ENCODE data around the gene EHMT1. TPM values are rescaled to one million over a fixed set of nuclear protein-coding genes. Genes with fewer than 3 reads are reported as not detected.
A peak's percentile ranks its signal among the peaks of the same experiment; 100 is the strongest.

EHMT1 gene
- total and polyA plus RNA-seq, 10 of the 15 experiments (the other 5 are each of a cell fraction or from before 2014, with no cell fraction given): 2.9 to 100 (median 48.1) TPM

GRCh38 chr9:137621131-137621757 lies 2.4 kb downstream of the EHMT1 start:
- peak; percentile 26; the same call in 2 of the 3 replicates for ATAC-seq
- H3K36me3 ChIP-seq (ENCODE audit: control insufficient read depth in 2 of 2, insufficient read depth in 2 of 2, low read length in 1 of 2): no peaks in the 10 kb centered on the region
- no peak overlapping the region; the same call in 1 of the 2 replicates for H3K9ac ChIP-seq (ENCODE audit: control insufficient read depth, insufficient read depth, low read length)
- CTCF ChIA-PET: interaction anchor here (0.6 to 1.2 kb wide), 4 partner anchors 27 to 44 kb away, joined by 3 read pairs; no protein-coding TSS in a partner anchor
- H3K4me1 ChIP-seq (ENCODE audit: control insufficient read depth, insufficient read depth, low read length): peaks cover 21% of the 10 kb centered on the region
- no TSS peak for BruUV-seq (replicated peaks)
- H3K27me3 ChIP-seq (replicated peaks in 1 of 2; ENCODE audit: control insufficient read depth in 2 of 2, insufficient read depth in 2 of 2, low read length in 1 of 2): no peaks in the 10 kb centered on the region
- H4K20me1 ChIP-seq (ENCODE audit: control insufficient read depth, insufficient read depth): no peaks in the 10 kb centered on the region
- in situ Hi-C loops (cut with MboI) (no loop called here), intact Hi-C loops (cut with micrococcal nuclease; ENCODE audit: unreplicated experiment) (no loop called here)
- H3K9me3 ChIP-seq (replicated peaks; ENCODE audit: control insufficient read depth, insufficient read depth, low read length): no peaks in the 10 kb centered on the region; the same call in 2 of the 3 replicates
- 50% methylated on average over 6 of the region's 6 CpGs for WGBS (ENCODE audit: insufficient coverage, insufficient replicate concordance, low lambda C conversion rate, missing lambda C conversion rate)
- no peak overlapping the region for H2AFZ ChIP-seq (ENCODE audit: control insufficient read depth, low read depth, low read length)
- H3K27ac ChIP-seq (ENCODE audit: control insufficient read depth, insufficient read depth): no peak overlapping the region
- peak overlapping the region; percentile 72 for H3K4me3 ChIP-seq
- FAIRE-seq: no peak
- peaks cover 83% of the 10 kb centered on the region for H3K79me2 ChIP-seq (ENCODE audit: control insufficient read depth, insufficient read depth, low read length)
- SMC1A ChIA-PET (ENCODE audit: uncharacterized antibody, unreplicated experiment): interaction anchor here (0.6 to 1.2 kb wide), 2 partner anchors 16 to 52 kb away, joined by 3 read pairs; no protein-coding TSS in a partner anchor
- RAD21 ChIA-PET (ENCODE audit: unreplicated experiment): no interaction called here
- peak overlapping the region; percentile 75 for H3K4me2 ChIP-seq (ENCODE audit: control insufficient read depth, insufficient read depth)
- POLR2A ChIA-PET: interaction anchor here (0.9 kb wide), 2 partner anchors 9 to 16 kb away, joined by 3 to 4 read pairs; partner anchors contain the start of gene ARRDC1
- DNase-seq (ENCODE audit: low read depth, low spot score): no peak
- TF ChIP-seq EP300 (IDR thresholded peaks at IDR 0.05; ENCODE audit: borderline replicate concordance in 1 of 2, control insufficient read depth in 1 of 2, low read depth in 2 of 2, low read length in 2 of 2) (no peak), ZNF384 (IDR thresholded peaks at IDR 0.05; ENCODE audit: borderline replicate concordance, low read depth, low read length) (peak; percentile 32; the same call in 1 of the 2 replicates), ZNF207 (IDR thresholded peaks at IDR 0.05; ENCODE audit: borderline replicate concordance) (no peak), EED (IDR thresholded peaks at IDR 0.05; ENCODE audit: low read depth) (no peak), JUNB (IDR thresholded peaks at IDR 0.05) (no peak), RAD21 (IDR thresholded peaks at IDR 0.05; ENCODE audit: insufficient read depth, low read depth, low read length) (0 out of 2 replicates have a peak, but pooled peaks have one; percentile 13), STAT1 (conservative IDR thresholded peaks at IDR 0.05) (no peak), EZH2 (IDR thresholded peaks at IDR 0.05; ENCODE audit: borderline replicate concordance, control insufficient read depth, low read depth, low read length) (no peak), ZBTB11 (CRISPR knock-in tag; IDR thresholded peaks at IDR 0.05) (no peak), NBN (IDR thresholded peaks at IDR 0.05) (no peak), CBFB (IDR thresholded peaks at IDR 0.05; ENCODE audit: low read depth) (no peak), NFYA (IDR thresholded peaks at IDR 0.05; ENCODE audit: borderline replicate concordance, low read depth, low read length) (no peak), ZNF592 (IDR thresholded peaks at IDR 0.05) (no peak), JUND (IDR thresholded peaks at IDR 0.05; ENCODE audit: low read depth, low read length) (no peak), CHD4 (IDR thresholded peaks at IDR 0.05) (no peak), LARP7 (IDR thresholded peaks at IDR 0.05) (no peak)

Measured in GM12878 (cell line).